Activated CD8-positive, alpha-beta memory T cell treated with anti-CD3 and anti-CD28 coated beads, Interleukin-2, amount 50 U/mL, for 48 hours (primary cell): Measurements from ENCODE around the gene MIF4GD.
"Not testable (repeated sequence)": the region's sequence is repeated elsewhere in the genome, so short reads cannot be mapped to it uniquely, and the experiment has no call there.

Experiments
- DNase-seq: peaks from one replicate; pipeline ENCODE4 v3.0.0-alpha.2; 2020

MIF4GD gene

GRCh38 chr17:75270966-75271232 lies at the start of gene MIF4GD:
MIF4GD (minus strand) TSS chr17:75271231; CDS start chr17:75270195, 1,036 bp downstream.
- DNase-seq: no peak

- no peak for DNase-seq
Measured at GRCh38 chr17:75319904-75320691, 49.1 kb upstream of the MIF4GD start.

GRCh38 chr17:75318615-75319222 lies 47.7 kb upstream of the MIF4GD start:
- DNase-seq: no peak

GRCh38 chr17:75318211-75318610 lies 47.2 kb upstream of the MIF4GD start:
- no peak for DNase-seq

- no peak for DNase-seq
Measured at GRCh38 chr17:75317671-75318070, 46.6 kb upstream of the MIF4GD start.

- no peak for DNase-seq
Measured at GRCh38 chr17:75316253-75316652, 45.2 kb upstream of the MIF4GD start.

- no peak for DNase-seq
Measured at GRCh38 chr17:75315541-75316243, 44.7 kb upstream of the MIF4GD start.

- no peak for DNase-seq
Measured at GRCh38 chr17:75313941-75314551, 43.0 kb upstream of the MIF4GD start.

GRCh38 chr17:75308732-75309629 lies 38.0 kb upstream of the MIF4GD start:
- DNase-seq: no peak

GRCh38 chr17:75307957-75308731 lies 37.1 kb upstream of the MIF4GD start:
- DNase-seq: no peak

- DNase-seq: no peak
Measured at GRCh38 chr17:75301502-75302206, 30.6 kb upstream of the MIF4GD start.

- no peak for DNase-seq
Measured at GRCh38 chr17:75301049-75301448, 30.0 kb upstream of the MIF4GD start.

- no peak for DNase-seq
Measured at GRCh38 chr17:75300280-75300679, 29.2 kb upstream of the MIF4GD start.

GRCh38 chr17:75295201-75296158 lies 24.4 kb upstream of the MIF4GD start:
- DNase-seq: no peak

GRCh38 chr17:75292810-75293448 lies 21.9 kb upstream of the MIF4GD start:
- not testable (repeated sequence) for DNase-seq

- no peak for DNase-seq
Measured at GRCh38 chr17:75289832-75290337, 18.9 kb upstream of the MIF4GD start.

GRCh38 chr17:75289115-75289831 lies 18.2 kb upstream of the MIF4GD start, which contains the start of gene SLC25A19:
SLC25A19 (minus strand) TSS chr17:75289433; CDS start chr17:75286764, 2,669 bp downstream.
- peak; percentile 96 for DNase-seq

GRCh38 chr17:75288770-75289114 lies 17.7 kb upstream of the MIF4GD start:
- no peak for DNase-seq
